Heart left ventricle (tissue), 16 donors: ENCODE results near the gene TNP2. TPM values are rescaled to one million over a fixed set of nuclear protein-coding genes. Genes with fewer than 3 reads are reported as not detected.
A peak's percentile ranks its signal among the peaks of the same experiment; 100 is the strongest.

Experiments used
- ATAC-seq, 4 donors: fragments of 200-7000 bp; cut with Tn5 transposase; one replicate each; pipeline ENCODE4 v1.9.1; 2020 to 2022; ENCODE audit warnings: moderate library complexity in 4 of 4, mild to moderate bottlenecking in 3 of 4, moderate number of reproducible peaks in 1 of 4
- DNase-seq, 5 donors: peaks; one replicate each; pipeline ENCODE4 v3.0.0-alpha.2; 2020
- H3K27ac ChIP-seq, 12 donors: fragments of 200-600 bp; sonication (generic) in 4 of 12; one replicate each; pipeline versions ENCODE4 v1.5.0 to v1.8.0; 2016 to 2022; ENCODE audit warnings: mild to moderate bottlenecking in 2 of 12
- H3K27me3 ChIP-seq, 9 donors: fragments of 200-600 bp; sonication (generic) in 2 of 9; one replicate each; pipeline versions ENCODE4 v1.5.1 to v1.8.0; 2016 to 2022; ENCODE audit warnings: mild to moderate bottlenecking in 3 of 9
- H3K36me3 ChIP-seq, 9 donors: fragments of 200-600 bp; sonication (generic) in 2 of 9; one replicate each; pipeline versions ENCODE4 v1.5.0 to v1.8.0; 2018 to 2022; ENCODE audit warnings: mild to moderate bottlenecking in 2 of 9
- H3K4me1 ChIP-seq, 12 donors: fragments of 200-600 bp; sonication (generic) in 4 of 12; one replicate each; pipeline versions ENCODE4 v1.5.0 to v1.8.0; 2016 to 2022; ENCODE audit warnings: mild to moderate bottlenecking in 3 of 12
- H3K4me3 ChIP-seq, 12 donors: fragments of 200-600 bp; sonication (generic) in 4 of 12; one replicate each; pipeline versions ENCODE4 v1.5.0 to v1.8.0; 2017 to 2022; ENCODE audit warnings: mild to moderate bottlenecking in 9 of 12, moderate library complexity in 4 of 12
- H3K9me3 ChIP-seq, 12 donors: fragments of 200-600 bp; sonication (generic) in 4 of 12; one replicate each; pipeline versions ENCODE4 v1.5.0 to v1.8.0; 2016 to 2022; ENCODE audit warnings: mild to moderate bottlenecking in 1 of 12
- CTCF ChIP-seq, 12 donors: fragments of 200-600 bp; sonication (generic) in 4 of 12; IDR thresholded peaks; one replicate each; pipeline versions ENCODE4 v1.5.0 to v1.8.0; 2018 to 2022; ENCODE audit warnings: antibody characterized with exemption in 12 of 12, mild to moderate bottlenecking in 5 of 12
- POLR2A ChIP-seq, 2 donors: fragments of 450-650 bp; IDR thresholded peaks; one replicate each; pipeline ENCODE4 v1.6.1; 2017; ENCODE audit warnings: antibody characterized with exemption in 2 of 2, mild to moderate bottlenecking in 2 of 2, moderate library complexity in 2 of 2
- WGBS, 4 donors: extraction: QIAGEN DNeasy Blood & Tissue Kit in 2 of 4; methylation state at CpG; one replicate each; pipeline versions ENCODE4 v1.1.5 to v1.1.7; 2013 to 2018; 5-methylcytosine and 5-hydroxymethylcytosine counted together
- intact Hi-C, 10 donors: fragments of 100-400 bp; cut with DNase I; formaldehyde crosslinking; loops; one replicate each; pipeline versions ENCODE4 v1.11.1 to v1.14.2; 2022
- long read RNA-seq, 3 donors: library from polyadenylated mRNA; unstranded; transcript quantifications; one replicate each; pipeline ENCODE4 v2.0.0, GENCODE V29; 2020 to 2021
- polyA plus RNA-seq, 2 donors: library from polyadenylated mRNA; stranded (reverse); fragments of 200-250 nt; gene quantifications; one replicate each; pipeline ENCODE4 v1.2.3, GENCODE V29; 2013
- total RNA-seq, 9 donors: library from RNA; depleted of rRNA in 2 of 9; stranded (reverse); fragments of >200 nt in 2 of 9; fragmentation: NEBNext Ultra II Directional in 3 of 9; extraction: Animal tissue kit (Norgen Biotek cat#: 25700) in 3 of 9; gene quantifications; one replicate each; pipeline versions ENCODE4 v1.1.0 to v1.2.4, GENCODE V29; 2016 to 2023
- donor health status: ischemic (EF 13 %, LVEDD 7.1; RV severe dilation, severe dysfunction).
- donor health status: healthy with polysubstance abuse.
- donor health status: DM: no; HTN: yes; CAD: no.
- donor health status: DM: no; HTN: no; CAD: no.
- donor health status: ischemic (EF 25% LVEDD 6.9; RV normal size, moderate dysfunction).
- donor health status: ischemic (EF 25% LVEDD 5.7; RV mildly dilated, moderate dysfunction).
- donor health status: healthy.
- donor health status: DM: yes; HTN: yes; CAD: no.
- donor health status: ischemic (EF 35%, LVEDD 5.7; RV mildly dilated, moderate dysfunction).
- donor health status: nonischemic (EF 11% LVEDD 7.7; RV severe dilation, severe dysfunction).
- donor health status: DM: yes; HTN: yes; CAD: no.
- donor health status: PGD.
- donor health status: ischemic (EF 29% LVEDD 5.4; RV normal size, mild dysfunction).
- donor health status: nonischemic (EF 23%, LVEDD 6.1; RV moderate dilation, normal function).

Gene TNP2
- not detected for total RNA-seq
- not detected for polyA plus RNA-seq
- long read RNA-seq, donor 1, result 0 reads
- long read RNA-seq, donor 2, result 0 reads
- long read RNA-seq, donor 3, result 0 reads

- Histone ChIP-seq H3K36me3 (no peaks in the 10 kb centered on the region), H3K4me1 (no peaks in the 10 kb centered on the region), H3K27ac (no peak within 1 kb of the TSS), H3K4me3 (no peak within 1 kb of the TSS), H3K9me3 (no peaks in the 10 kb centered on the region), H3K27me3 (no peaks in the 10 kb centered on the region)
- intact Hi-C loops, result no loop called here
- WGBS, 4 donors, result 91 to 98% (median 94%) methylated on average over 11 of the region's 11 CpGs
- TF ChIP-seq CTCF (IDR thresholded peaks at IDR 0.05) (no peak), POLR2A (IDR thresholded peaks at IDR 0.05) (no peak)
- ATAC-seq (no peak), DNase-seq (no peak)
These were observed at the start of gene TNP2 for GRCh38 chr16:11268921-11269375. TSS of gene TNP2 (minus strand) at chr16:11269325. CDS start at chr16:11269262, 63 bp downstream.

GRCh38 chr16:11318817-11319216 is 49.7 kb upstream of the TNP2 start:
- 87 to 96% (median 91%) methylated on average over 8 of the region's 8 CpGs for WGBS, 4 donors
- Histone ChIP-seq H3K27ac (no peak overlapping the region), H3K4me1 (peaks cover 0 to 3% (median 0%) of the 10 kb centered on the region in 12 donors), H3K9me3 (no peaks in the 10 kb centered on the region), H3K36me3 (no peaks in the 10 kb centered on the region), H3K27me3 (no peaks in the 10 kb centered on the region), H3K4me3 (no peak overlapping the region)
- TF ChIP-seq POLR2A (IDR thresholded peaks at IDR 0.05), result no peak
- TF ChIP-seq CTCF (IDR thresholded peaks at IDR 0.05), result no peak
- no peak for ATAC-seq
- no peak for DNase-seq
- intact Hi-C loops, result no loop called here

GRCh38 chr16:11316331-11317015 is 47.3 kb upstream of the TNP2 start:
- DNase-seq (no peak), ATAC-seq (no peak)
- TF ChIP-seq CTCF (IDR thresholded peaks at IDR 0.05) (no peak), POLR2A (IDR thresholded peaks at IDR 0.05) (no peak)
- intact Hi-C loops, result no loop called here
- no peaks in the 10 kb centered on the region for H3K36me3 ChIP-seq
- H3K9me3 ChIP-seq, result no peaks in the 10 kb centered on the region
- H3K27me3 ChIP-seq, result no peaks in the 10 kb centered on the region
- no peak overlapping the region for H3K27ac ChIP-seq
- peaks cover 0 to 22% (median 0%) of the 10 kb centered on the region in 12 donors for H3K4me1 ChIP-seq
- no peak overlapping the region for H3K4me3 ChIP-seq
- 71 to 76% (median 74%) methylated on average over 22 to 23 of the region's 23 CpGs for WGBS, 4 donors

- ATAC-seq, result peak in 1 of 4 donors; percentile 16
These were observed 46.4 kb upstream of the TNP2 start for GRCh38 chr16:11315510-11315909.

More at GRCh38 chr16:11315510-11315909, 46.4 kb upstream of the TNP2 start:
- no peak overlapping the region for H3K27ac ChIP-seq
- H3K4me3 ChIP-seq, result no peak overlapping the region
- no peaks in the 10 kb centered on the region for H3K36me3 ChIP-seq
- peaks cover 0 to 30% (median 0%) of the 10 kb centered on the region in 12 donors for H3K4me1 ChIP-seq
- 43 to 60% (median 54%) methylated on average over 10 to 13 of the region's 13 CpGs for WGBS, 4 donors
- no peaks in the 10 kb centered on the region for H3K27me3 ChIP-seq
- intact Hi-C loops, result no loop called here
- TF ChIP-seq POLR2A (IDR thresholded peaks at IDR 0.05), result no peak
- no peak for TF ChIP-seq CTCF (IDR thresholded peaks at IDR 0.05)
- no peak for DNase-seq
- H3K9me3 ChIP-seq, result no peaks in the 10 kb centered on the region
